Choroid plexus epithelial cell (primary cell): ENCODE results near the gene APOF.

Experiments used
- DNase-seq: peaks from one replicate; pipeline ENCODE4 v3.0.0-alpha.2; 2010; ENCODE audit warnings: low read depth
- H3K4me3 ChIP-seq: 2 replicates; pipeline ENCODE4 v1.5.1; 2011; ENCODE audit warnings: low read depth, mild to moderate bottlenecking, control low read depth, low read length, moderate library complexity
- TF ChIP-seq, protein P1 (sequence below): conservative IDR thresholded peaks from 2 replicates; pipeline ENCODE4 v1.5.1; 2011; ENCODE audit warnings: low read depth, mild to moderate bottlenecking, control low read depth, inconsistent platforms, low read length, moderate library complexity

The APOF gene

DNA sequence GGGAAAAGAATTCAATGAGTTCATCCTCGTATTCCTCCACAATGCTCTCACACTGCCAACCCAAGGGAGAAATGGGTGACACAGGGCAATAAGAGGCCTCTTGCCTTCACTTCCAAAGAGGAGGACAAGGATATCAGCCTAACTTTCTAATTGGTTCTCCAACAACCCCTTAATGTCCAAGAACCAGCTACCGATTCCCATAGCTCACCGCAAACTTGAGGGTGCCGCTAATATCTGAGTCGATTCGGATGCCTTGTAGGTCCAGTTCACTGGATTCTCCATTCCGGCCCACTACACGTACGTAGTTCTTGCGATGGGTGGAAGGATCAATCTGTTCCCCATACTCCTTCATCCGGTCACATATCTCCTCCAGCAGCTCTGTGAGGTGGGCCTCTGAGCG is 51.7 kb downstream of the APOF start:
- no peak for DNase-seq
- TF ChIP-seq, protein P1, sequence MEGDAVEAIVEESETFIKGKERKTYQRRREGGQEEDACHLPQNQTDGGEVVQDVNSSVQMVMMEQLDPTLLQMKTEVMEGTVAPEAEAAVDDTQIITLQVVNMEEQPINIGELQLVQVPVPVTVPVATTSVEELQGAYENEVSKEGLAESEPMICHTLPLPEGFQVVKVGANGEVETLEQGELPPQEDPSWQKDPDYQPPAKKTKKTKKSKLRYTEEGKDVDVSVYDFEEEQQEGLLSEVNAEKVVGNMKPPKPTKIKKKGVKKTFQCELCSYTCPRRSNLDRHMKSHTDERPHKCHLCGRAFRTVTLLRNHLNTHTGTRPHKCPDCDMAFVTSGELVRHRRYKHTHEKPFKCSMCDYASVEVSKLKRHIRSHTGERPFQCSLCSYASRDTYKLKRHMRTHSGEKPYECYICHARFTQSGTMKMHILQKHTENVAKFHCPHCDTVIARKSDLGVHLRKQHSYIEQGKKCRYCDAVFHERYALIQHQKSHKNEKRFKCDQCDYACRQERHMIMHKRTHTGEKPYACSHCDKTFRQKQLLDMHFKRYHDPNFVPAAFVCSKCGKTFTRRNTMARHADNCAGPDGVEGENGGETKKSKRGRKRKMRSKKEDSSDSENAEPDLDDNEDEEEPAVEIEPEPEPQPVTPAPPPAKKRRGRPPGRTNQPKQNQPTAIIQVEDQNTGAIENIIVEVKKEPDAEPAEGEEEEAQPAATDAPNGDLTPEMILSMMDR: no peak
- H3K4me3 ChIP-seq: no peak overlapping the region
